Epithelial cell of esophagus (primary cell): ENCODE results near the gene TUBA8.
"Not testable (repeated sequence)": the region's sequence is repeated elsewhere in the genome, so short reads cannot be mapped to it uniquely, and the experiment has no call there.

Experiments
- DNase-seq: peaks from one replicate; pipeline ENCODE4 v3.0.0; 2010; ENCODE audit warnings: low read depth
- H3K4me3 ChIP-seq: 2 replicates; pipeline ENCODE4 v1.5.1; 2011; ENCODE audit warnings: mild to moderate bottlenecking, low read length, control low read depth
- TF ChIP-seq, protein P1 (sequence below): IDR thresholded peaks from 2 replicates; pipeline ENCODE4 v1.5.1; 2011; ENCODE audit warnings: low read depth, mild to moderate bottlenecking, low read length, control low read depth, inconsistent platforms; ENCODE audit not compliant: insufficient read depth; ENCODE audit errors: missing control alignments

The TUBA8 gene

DNA sequence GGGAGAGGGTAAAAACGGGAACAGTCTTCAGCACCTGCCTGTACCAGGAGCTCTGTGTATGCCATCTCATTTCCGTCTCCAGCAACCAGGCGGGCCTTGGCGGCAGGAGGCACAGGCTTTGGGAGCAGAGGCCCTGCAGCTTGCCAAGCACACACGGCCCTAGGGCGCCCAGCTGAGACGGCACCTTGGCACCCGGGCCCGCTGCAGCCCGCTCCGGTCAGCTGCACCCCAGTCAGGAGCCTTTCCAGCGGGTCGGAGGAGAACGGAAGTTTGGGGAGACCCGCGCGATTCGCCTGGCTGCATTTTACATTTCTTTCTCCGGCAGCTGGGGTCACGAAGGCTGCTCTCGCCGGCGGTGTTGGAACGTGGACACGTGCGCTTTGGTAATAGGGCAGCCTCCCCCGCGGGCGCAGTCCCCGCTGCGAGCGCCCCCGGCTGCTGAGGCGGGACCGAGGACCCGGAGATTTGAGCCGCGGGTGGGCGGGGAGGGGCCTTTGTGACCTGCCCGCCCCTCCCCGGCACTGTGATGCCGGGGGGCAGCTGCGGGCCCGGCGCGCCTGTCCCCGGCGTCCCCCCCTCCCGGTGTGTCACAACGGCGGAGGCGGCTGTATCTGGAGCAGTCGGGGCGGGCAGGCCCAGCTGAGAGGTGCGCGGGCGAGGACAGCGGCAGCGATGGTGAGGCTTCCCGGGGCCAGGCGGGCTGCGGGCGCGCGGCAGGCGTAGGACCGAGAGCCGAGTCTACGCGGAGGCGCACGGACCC is at the start of gene TUBA8:
TSS of gene TUBA8 (plus strand) at position 616 of the 760 bp plus-strand sequence. CDS start at position 673, 57 bp downstream.
- DNase-seq: peak; percentile 40
- peak within 1 kb of the TSS; percentile 28 for H3K4me3 ChIP-seq

DNA sequence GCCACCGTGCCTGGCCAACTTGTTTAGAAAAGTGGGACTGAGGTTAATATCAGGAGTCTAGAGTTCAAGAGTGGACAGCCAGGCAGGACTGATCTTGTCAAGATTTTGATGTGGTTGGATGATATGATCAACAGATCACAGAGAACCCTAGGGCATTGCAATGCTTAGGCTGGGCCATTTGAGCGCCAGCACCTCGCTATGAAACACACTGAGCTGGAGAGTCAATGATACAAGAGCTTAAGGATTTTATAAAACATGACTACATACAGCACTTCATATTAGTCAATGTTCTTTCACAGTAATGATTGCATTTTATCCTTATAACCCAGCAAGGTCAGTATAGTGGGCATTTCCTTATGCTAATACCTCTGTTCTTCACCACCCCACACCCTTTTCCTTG is 48.2 kb upstream of the TUBA8 start:
- no peak overlapping the region for H3K4me3 ChIP-seq
- TF ChIP-seq, protein P1, sequence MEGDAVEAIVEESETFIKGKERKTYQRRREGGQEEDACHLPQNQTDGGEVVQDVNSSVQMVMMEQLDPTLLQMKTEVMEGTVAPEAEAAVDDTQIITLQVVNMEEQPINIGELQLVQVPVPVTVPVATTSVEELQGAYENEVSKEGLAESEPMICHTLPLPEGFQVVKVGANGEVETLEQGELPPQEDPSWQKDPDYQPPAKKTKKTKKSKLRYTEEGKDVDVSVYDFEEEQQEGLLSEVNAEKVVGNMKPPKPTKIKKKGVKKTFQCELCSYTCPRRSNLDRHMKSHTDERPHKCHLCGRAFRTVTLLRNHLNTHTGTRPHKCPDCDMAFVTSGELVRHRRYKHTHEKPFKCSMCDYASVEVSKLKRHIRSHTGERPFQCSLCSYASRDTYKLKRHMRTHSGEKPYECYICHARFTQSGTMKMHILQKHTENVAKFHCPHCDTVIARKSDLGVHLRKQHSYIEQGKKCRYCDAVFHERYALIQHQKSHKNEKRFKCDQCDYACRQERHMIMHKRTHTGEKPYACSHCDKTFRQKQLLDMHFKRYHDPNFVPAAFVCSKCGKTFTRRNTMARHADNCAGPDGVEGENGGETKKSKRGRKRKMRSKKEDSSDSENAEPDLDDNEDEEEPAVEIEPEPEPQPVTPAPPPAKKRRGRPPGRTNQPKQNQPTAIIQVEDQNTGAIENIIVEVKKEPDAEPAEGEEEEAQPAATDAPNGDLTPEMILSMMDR: no peak
- peak; percentile 60 for DNase-seq

More for the DNA sequence above, at the start of gene TUBA8:
- TF ChIP-seq, protein P1: no peak

DNA sequence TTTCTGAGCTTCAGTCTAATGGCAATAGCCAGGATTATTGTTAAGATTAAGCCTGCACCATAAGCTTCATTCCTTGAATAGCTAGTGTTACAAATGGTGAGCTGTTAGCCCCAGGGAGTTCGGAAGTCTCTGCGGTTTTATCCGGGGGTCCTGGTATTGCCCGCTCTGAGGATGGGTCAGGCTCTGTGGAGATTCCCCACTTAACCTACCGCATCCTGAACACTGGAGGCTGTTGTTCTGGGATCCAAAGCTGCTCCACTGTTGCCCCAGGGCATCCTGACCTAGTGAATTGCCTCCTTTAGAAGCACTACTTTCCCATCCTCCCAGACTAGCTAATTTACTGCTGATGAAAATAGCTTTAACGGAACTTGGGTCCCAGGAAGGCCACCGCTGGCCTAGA is 47.3 kb upstream of the TUBA8 start:
- peak; percentile 63 for DNase-seq
- no peak overlapping the region for H3K4me3 ChIP-seq
- TF ChIP-seq, protein P1: no peak

DNA sequence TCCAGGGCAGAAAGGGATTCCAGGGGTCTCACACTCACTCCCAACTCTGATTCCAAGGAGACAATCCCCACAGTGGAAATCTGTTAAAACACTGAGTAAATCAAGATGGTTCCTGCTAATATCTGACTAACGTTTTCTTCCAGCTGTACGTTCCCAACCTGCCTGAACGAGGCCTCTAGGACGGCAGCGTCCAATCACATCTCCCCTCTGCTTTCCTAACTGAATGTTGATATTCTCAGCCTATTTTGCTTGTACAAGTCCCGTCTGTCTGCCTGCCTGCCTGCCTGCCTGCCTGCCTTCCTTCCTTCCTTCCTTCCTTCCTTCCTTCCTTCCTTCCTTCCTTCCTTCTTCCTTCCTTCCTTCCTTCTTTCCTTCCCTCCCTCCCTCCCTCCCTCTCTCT is 46.9 kb upstream of the TUBA8 start:
- H3K4me3 ChIP-seq: not testable (repeated sequence)
- DNase-seq: peak; percentile 65

DNA sequence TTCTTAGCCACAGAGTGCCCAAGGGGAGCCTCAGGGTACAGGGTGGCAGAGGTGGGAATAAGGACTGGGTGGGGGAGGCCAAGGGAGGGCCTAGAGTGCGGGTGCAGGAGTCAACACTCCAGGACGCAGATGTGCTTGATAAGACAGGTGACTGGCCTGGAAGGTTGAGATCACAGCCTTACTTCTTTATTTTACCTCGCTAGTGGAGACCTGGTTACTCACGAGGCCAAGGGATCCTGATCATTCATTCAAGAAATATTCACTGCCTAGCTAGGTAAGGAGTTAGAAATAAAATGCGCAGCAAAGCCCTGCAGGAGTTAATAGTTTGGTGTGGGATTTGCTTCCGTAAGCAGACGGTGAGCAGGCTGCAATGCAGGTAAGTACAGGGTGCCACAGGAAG is 46.0 kb upstream of the TUBA8 start:
- DNase-seq: peak; percentile 27
- H3K4me3 ChIP-seq: no peak overlapping the region
- TF ChIP-seq, protein P1: no peak

DNA sequence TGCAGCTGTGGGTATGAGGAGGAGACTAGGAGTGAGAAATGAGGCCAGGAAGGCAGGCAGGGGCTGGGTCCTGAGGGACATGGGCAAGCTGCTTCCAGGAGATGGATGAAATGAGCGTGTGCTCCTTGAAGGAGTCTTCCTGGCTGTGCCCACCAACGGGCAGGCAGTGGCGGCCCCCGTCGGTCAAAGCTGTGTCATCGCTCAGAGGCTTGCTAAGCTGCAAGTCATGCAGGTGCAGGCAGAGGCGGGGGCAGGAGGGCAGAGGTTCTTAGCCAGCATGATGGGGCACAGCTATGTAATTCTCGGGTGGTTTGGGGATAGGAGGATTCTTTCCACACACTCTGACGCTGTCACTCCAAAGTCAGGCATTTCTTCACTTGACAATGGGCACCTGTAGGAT is 45.4 kb upstream of the TUBA8 start:
- no peak overlapping the region for H3K4me3 ChIP-seq
- DNase-seq: peak; percentile 56
- TF ChIP-seq, protein P1: no peak

DNA sequence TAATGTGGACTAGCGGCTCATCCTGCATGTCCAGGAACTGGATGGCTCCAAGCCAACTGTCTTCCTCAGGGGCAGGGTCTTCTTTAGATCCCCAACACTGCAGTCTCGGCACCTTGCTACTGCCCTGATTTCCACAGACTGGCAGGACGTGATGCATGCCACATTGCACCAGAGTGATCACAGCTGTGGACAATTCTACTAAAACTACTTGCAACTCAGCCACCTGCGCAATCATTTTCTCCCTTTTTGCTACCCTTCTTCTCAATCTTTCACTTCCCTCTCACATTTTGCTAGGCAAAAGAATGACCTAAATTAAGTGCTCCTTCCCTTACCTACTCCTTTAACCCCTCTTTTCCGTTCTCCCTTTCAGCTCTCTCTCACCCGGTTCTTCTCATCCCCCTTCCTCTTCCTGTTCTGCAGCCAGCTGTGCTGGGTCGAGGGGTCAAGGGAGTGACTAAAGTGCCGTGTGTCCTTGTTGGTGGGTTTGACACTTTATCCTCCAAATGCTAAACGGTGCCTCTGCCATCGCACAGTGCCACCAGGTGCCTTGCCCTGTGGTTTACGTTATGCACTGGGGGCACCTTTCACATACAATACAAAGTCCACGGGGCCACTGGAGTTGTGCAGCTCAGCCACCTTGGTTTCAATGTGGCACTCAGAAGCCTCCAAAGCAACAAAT is 44.3 kb upstream of the TUBA8 start:
- DNase-seq: no peak
- no peak overlapping the region for H3K4me3 ChIP-seq
- TF ChIP-seq, protein P1: no peak
